Effector CD8-positive, alpha-beta T cell (primary cell): Measurements from ENCODE around the gene SMYD3.
"Not testable (repeated sequence)": the region's sequence is repeated elsewhere in the genome, so short reads cannot be mapped to it uniquely, and the experiment has no call there.

ENCODE experiments used
- DNase-seq: peaks from one replicate; lab custom pipeline; 2025; lab: John Stamatoyannopoulos, UW

The SMYD3 gene

GRCh38 chr1:245990315-245991022, 516.6 kb downstream of the SMYD3 start:
- no peak for DNase-seq

- no peak for DNase-seq
Observed at GRCh38 chr1:245988393-245989078, 518.5 kb downstream of the SMYD3 start.

GRCh38 chr1:245987997-245988392, 519.1 kb downstream of the SMYD3 start:
- no peak for DNase-seq

GRCh38 chr1:245987577-245987976, 519.5 kb downstream of the SMYD3 start:
- DNase-seq: no peak

- DNase-seq: no peak
Observed at GRCh38 chr1:245987219-245987545, 519.9 kb downstream of the SMYD3 start.

- DNase-seq: no peak
Observed at GRCh38 chr1:245986404-245987218, 520.5 kb downstream of the SMYD3 start.

GRCh38 chr1:245984390-245985155, 522.5 kb downstream of the SMYD3 start:
- no peak for DNase-seq

- DNase-seq: no peak
Observed at GRCh38 chr1:245983294-245983967, 523.6 kb downstream of the SMYD3 start.

- DNase-seq: no peak
Observed at GRCh38 chr1:245979589-245979988, 527.5 kb downstream of the SMYD3 start.

- DNase-seq: no peak
Observed at GRCh38 chr1:245978915-245979314, 528.2 kb downstream of the SMYD3 start.

GRCh38 chr1:245972476-245972875, 534.6 kb downstream of the SMYD3 start:
- DNase-seq: no peak

GRCh38 chr1:245971711-245972085, 535.4 kb downstream of the SMYD3 start:
- no peak for DNase-seq

GRCh38 chr1:245971076-245971710, 535.9 kb downstream of the SMYD3 start:
- not testable (repeated sequence) for DNase-seq

- DNase-seq: no peak
Observed at GRCh38 chr1:245969283-245969682, 537.8 kb downstream of the SMYD3 start.

- no peak for DNase-seq
Observed at GRCh38 chr1:245968775-245969174, 538.3 kb downstream of the SMYD3 start.

GRCh38 chr1:245965398-245965797, 541.7 kb downstream of the SMYD3 start:
- DNase-seq: no peak

- no peak for DNase-seq
Observed at GRCh38 chr1:245963649-245964048, 543.4 kb downstream of the SMYD3 start.

GRCh38 chr1:245962453-245962852, 544.6 kb downstream of the SMYD3 start:
- DNase-seq: no peak

GRCh38 chr1:245961137-245961540, 545.9 kb downstream of the SMYD3 start:
- DNase-seq: no peak

GRCh38 chr1:245960171-245960570, 546.9 kb downstream of the SMYD3 start:
- no peak for DNase-seq

GRCh38 chr1:245958016-245958415, 549.1 kb downstream of the SMYD3 start:
- no peak for DNase-seq
